Choroid plexus epithelial cell (primary cell): ENCODE results near the gene MGAT5.

Experiments
- DNase-seq: peaks from one replicate; pipeline ENCODE4 v3.0.0-alpha.2; 2010; ENCODE audit warnings: low read depth
- H3K4me3 ChIP-seq: 2 replicates; pipeline ENCODE4 v1.5.1; 2011; ENCODE audit warnings: low read depth, mild to moderate bottlenecking, control low read depth, low read length, moderate library complexity
- TF ChIP-seq, protein P1 (sequence below): conservative IDR thresholded peaks from 2 replicates; pipeline ENCODE4 v1.5.1; 2011; ENCODE audit warnings: low read depth, mild to moderate bottlenecking, control low read depth, inconsistent platforms, low read length, moderate library complexity

The MGAT5 gene

DNA sequence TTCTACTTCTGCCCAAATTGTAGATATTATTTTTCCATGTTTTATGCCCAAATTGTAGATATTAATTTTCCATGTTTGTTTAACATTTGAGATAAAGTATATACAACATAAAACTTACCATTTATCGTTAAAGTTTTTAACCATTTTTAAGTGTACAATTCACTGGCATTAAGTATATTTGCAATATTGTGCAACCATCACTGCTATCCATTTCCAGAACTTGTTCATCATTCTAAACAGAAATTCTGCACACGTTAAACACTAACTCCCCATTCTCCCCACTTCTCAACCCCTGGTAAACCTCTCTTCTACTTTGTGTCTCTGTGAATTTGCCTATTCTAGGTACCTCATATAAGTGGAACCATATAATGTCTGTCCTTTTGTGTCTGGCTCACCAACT is 162.1 kb downstream of the MGAT5 start:
- DNase-seq, result no peak
- H3K4me3 ChIP-seq, result no peak overlapping the region
- TF ChIP-seq, protein P1, sequence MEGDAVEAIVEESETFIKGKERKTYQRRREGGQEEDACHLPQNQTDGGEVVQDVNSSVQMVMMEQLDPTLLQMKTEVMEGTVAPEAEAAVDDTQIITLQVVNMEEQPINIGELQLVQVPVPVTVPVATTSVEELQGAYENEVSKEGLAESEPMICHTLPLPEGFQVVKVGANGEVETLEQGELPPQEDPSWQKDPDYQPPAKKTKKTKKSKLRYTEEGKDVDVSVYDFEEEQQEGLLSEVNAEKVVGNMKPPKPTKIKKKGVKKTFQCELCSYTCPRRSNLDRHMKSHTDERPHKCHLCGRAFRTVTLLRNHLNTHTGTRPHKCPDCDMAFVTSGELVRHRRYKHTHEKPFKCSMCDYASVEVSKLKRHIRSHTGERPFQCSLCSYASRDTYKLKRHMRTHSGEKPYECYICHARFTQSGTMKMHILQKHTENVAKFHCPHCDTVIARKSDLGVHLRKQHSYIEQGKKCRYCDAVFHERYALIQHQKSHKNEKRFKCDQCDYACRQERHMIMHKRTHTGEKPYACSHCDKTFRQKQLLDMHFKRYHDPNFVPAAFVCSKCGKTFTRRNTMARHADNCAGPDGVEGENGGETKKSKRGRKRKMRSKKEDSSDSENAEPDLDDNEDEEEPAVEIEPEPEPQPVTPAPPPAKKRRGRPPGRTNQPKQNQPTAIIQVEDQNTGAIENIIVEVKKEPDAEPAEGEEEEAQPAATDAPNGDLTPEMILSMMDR, result no peak

DNA sequence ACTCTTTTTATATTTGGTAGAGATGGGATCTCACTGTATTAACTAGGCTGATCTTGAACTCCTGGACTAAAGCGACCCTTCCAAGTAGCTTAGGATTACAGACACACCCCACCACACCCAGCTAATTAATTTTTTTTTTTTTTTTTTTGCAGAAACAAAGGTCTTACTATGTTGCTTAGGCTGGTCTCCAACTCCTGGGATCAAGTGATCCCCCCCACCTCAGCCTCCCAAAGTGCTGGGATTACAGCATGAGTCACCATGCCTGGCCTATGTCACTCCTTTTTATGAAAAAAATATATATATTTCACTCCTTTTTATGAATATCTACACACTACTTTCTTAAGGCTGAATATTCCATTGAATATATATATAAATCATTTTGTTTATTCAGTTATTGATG is 162.8 kb downstream of the MGAT5 start:
- H3K4me3 ChIP-seq, result no peak overlapping the region
- no peak for DNase-seq
- TF ChIP-seq, protein P1, result no peak

DNA sequence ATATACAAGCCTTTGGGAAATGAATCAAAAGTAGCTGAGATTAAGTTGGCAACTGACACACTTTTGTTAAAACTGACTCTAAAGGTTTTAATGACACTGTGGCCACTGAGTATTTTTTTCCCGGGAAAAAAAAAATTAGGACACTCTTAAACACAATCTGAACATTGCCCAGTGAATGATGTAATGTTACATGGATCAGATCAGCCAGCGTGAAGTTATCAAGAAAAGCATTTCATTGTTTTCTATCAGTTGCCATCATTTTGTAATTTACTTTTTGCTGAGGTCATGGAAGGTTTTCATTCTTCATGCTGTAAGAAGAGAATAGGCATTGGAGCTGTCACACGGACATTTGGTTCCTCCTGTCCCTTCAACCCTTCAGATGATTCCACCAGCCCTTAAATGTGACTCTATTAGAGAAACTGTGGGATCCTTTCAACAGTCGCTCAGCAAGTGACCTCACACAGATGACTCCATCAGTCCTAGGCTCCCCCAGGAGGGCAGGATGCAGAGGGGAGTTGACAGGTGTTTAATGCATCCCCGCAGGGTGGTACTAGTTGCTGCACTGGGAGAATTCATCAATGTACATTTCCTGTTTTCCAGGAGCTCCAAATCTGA is 164.2 kb downstream of the MGAT5 start:
- no peak overlapping the region for H3K4me3 ChIP-seq
- TF ChIP-seq, protein P1, result no peak
- no peak for DNase-seq

DNA sequence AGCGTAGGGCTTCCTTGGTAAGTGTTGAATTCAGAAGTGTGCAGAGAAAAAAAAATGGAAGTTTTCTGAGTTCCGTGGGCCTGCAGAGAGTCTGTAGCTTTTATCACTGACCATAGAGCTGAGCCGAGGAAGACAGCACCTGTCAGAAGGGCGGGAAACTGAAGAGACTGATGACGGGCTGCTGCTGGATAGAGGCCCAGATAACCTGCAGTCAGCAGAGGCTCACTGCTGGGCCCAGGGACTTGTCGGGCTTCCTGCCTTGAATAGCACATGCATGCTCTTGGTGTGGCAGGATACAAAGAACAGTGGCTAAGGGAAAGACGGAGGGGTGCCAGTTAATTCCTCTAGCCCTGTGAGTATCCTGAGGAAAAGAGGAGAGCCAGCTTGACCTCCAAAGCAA is 166.4 kb downstream of the MGAT5 start:
- DNase-seq, result no peak
- H3K4me3 ChIP-seq, result no peak overlapping the region
- TF ChIP-seq, protein P1, result no peak

DNA sequence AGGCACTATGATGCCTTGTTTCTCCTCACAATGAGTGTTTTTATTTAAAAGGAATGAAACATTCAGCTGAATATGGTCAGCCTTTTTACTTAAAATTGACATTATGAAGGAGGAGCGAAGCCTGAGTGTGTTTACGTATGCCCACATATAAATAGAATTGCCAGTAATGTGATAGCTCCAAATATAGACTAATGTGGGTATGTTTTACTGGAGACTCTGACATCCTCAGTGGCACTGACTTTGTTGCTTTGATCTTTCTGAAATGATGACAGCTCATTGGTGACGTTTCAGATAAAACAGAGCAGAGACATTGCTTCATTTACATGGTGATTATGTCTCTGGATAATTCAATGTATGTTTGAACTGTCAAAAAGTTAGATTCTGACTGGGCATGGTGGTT is 167.0 kb downstream of the MGAT5 start:
- no peak for DNase-seq
- TF ChIP-seq, protein P1, result no peak
- H3K4me3 ChIP-seq, result no peak overlapping the region

DNA sequence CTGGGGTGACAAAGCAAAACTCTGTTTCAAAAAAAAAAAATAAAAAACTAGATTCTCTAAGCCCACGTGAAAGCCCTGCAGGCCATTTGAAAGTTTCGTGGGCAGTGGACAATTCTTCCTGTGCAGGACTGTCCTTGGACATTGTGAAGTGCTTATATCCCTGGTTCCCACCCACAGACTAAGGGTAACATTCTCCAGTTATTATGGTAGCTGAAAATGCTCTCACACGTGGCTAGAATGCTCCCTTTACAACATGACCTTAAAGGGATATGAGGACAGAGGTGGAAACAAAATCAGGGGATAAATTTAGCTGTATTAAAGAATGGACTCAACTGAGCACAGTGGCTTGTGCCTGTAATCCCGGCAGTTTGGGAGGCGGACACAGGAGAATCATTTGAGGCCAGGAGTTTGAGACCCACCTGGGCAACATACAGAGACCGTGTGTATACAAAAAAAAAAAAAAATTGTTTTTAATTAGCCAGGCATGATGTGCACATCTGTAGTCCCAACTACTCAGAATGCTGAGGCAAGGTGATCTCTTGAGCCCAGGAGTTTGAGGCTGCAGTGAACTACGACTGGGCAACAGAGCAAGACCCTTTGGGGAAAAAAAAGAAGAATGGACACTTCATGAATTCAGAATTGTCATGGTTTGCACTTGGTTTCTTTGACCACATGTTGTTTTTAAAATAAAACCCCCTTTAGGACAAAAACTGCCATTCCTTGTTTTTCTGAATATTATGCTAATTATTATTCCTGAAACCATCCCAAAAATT is 167.9 kb downstream of the MGAT5 start:
- TF ChIP-seq, protein P1, result no peak
- DNase-seq, result no peak
- no peak overlapping the region for H3K4me3 ChIP-seq
